Stimulated activated CD4-positive, alpha-beta T cell treated with anti-CD3 and anti-CD28 coated beads, Interleukin-2, amount 100 ng/mL, for 4 hours (primary cell): Measurements from ENCODE around the gene KEL.

Experiments
- DNase-seq: peaks from one replicate; pipeline ENCODE4 v3.0.0-alpha.2; 2020; ENCODE audit warnings: low read depth

Gene KEL

GRCh38 chr7:142930126-142930730, 31.9 kb downstream of the KEL start:
- no peak for DNase-seq

GRCh38 chr7:142927949-142928348, 34.2 kb downstream of the KEL start:
- no peak for DNase-seq

GRCh38 chr7:142927085-142927745, 34.9 kb downstream of the KEL start:
- no peak for DNase-seq

- no peak for DNase-seq
Measured at GRCh38 chr7:142925413-142925812, 36.8 kb downstream of the KEL start.

GRCh38 chr7:142923391-142923790, 38.8 kb downstream of the KEL start:
- DNase-seq, result no peak

GRCh38 chr7:142919656-142920055, 42.5 kb downstream of the KEL start:
- no peak for DNase-seq

GRCh38 chr7:142918901-142919300, 43.3 kb downstream of the KEL start:
- no peak for DNase-seq

GRCh38 chr7:142917447-142917846, 44.7 kb downstream of the KEL start:
- DNase-seq, result no peak

GRCh38 chr7:142916508-142916907, 45.7 kb downstream of the KEL start:
- DNase-seq, result no peak

GRCh38 chr7:142915315-142915714, 46.8 kb downstream of the KEL start:
- no peak for DNase-seq

- no peak for DNase-seq
Measured at GRCh38 chr7:142914121-142914520, 48.0 kb downstream of the KEL start.

GRCh38 chr7:142913566-142913965, 48.6 kb downstream of the KEL start:
- no peak for DNase-seq

- DNase-seq, result no peak
Measured at GRCh38 chr7:142913051-142913450, 49.1 kb downstream of the KEL start.

- DNase-seq, result no peak
Measured at GRCh38 chr7:142910481-142910880, 51.7 kb downstream of the KEL start.

- no peak for DNase-seq
Measured at GRCh38 chr7:142910031-142910433, 52.1 kb downstream of the KEL start.

- no peak for DNase-seq
Measured at GRCh38 chr7:142908921-142909890, 53.0 kb downstream of the KEL start.

GRCh38 chr7:142908290-142908689, 53.9 kb downstream of the KEL start:
- DNase-seq, result no peak

GRCh38 chr7:142906643-142907042, 55.5 kb downstream of the KEL start:
- no peak for DNase-seq

- DNase-seq, result no peak
Measured at GRCh38 chr7:142905759-142906158, 56.4 kb downstream of the KEL start.

GRCh38 chr7:142904128-142904527, 58.0 kb downstream of the KEL start:
- no peak for DNase-seq

- DNase-seq, result no peak
Measured at GRCh38 chr7:142901426-142902259, 60.5 kb downstream of the KEL start.

GRCh38 chr7:142899661-142900060, 62.5 kb downstream of the KEL start:
- DNase-seq, result no peak
